Right lobe of liver (tissue), 4 donors: ENCODE data around the gene MAP7D3.

Experiments
- CTCF ChIP-seq, 4 donors: fragments of 200-600 bp in 3 of 4; fragments of 450-650 bp in 1 of 4; IDR thresholded peaks; one replicate each; pipeline versions ENCODE4 v1.5.1 to v1.8.0; 2016 to 2022; ENCODE audit warnings: antibody characterized with exemption in 4 of 4, mild to moderate bottlenecking in 2 of 4
- POLR2A ChIP-seq: fragments of 450-650 bp; IDR thresholded peaks from one replicate; pipeline ENCODE4 v1.6.1; 2017; ENCODE audit warnings: antibody characterized with exemption, mild to moderate bottlenecking
- donor health status: DM: no; HTN: no; CAD: no.
- donor health status: DM: no; HTN: no; CAD: no.
- donor health status: DM: no; HTN: yes; CAD: no.

- TF ChIP-seq POLR2A (no peak), CTCF (IDR thresholded peaks at IDR 0.05) (no peak)
Observed at GRCh38 chrX:136168929-136169735, 82.1 kb downstream of the MAP7D3 start.
